Uterus (tissue), 2 donors: ENCODE data around the gene SMC6.

Source experiments
- POLR2A ChIP-seq, 2 donors: fragments of 450-650 bp; IDR thresholded peaks; one replicate each; pipeline ENCODE4 v1.6.1; 2016; ENCODE audit warnings: antibody characterized with exemption in 2 of 2, mild to moderate bottlenecking in 1 of 2, moderate library complexity in 1 of 2
- TF ChIP-seq, protein P1 (sequence below), 4 experiments: fragments of 200-600 bp in 2 of 4; fragments of 450-650 bp in 2 of 4; sonication (generic) in 2 of 4; IDR thresholded peaks; one replicate each; pipeline ENCODE4 v1.5.1; 2016 to 2019; ENCODE audit warnings: antibody characterized with exemption in 4 of 4, mild to moderate bottlenecking in 2 of 4, moderate library complexity in 1 of 4

DNA sequence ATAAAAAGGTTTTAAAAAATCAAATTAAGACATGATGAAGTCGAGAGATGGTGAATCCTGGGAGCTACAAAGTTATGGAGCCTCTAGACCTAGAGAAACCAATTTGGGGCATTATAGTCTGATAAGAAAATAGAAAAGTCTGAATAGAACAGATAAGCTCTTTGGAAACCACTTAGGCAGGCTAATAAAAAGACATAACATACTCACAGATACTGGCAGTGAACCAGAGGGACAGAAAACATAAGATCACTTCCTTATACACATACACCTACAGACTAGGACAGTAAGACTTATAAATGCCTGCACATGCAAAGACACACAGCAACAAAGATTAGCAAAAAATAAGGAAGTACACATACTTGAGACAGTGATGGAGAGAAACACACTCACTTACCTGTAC lies 20.0 kb downstream of the SMC6 start:
- TF ChIP-seq, protein P1, sequence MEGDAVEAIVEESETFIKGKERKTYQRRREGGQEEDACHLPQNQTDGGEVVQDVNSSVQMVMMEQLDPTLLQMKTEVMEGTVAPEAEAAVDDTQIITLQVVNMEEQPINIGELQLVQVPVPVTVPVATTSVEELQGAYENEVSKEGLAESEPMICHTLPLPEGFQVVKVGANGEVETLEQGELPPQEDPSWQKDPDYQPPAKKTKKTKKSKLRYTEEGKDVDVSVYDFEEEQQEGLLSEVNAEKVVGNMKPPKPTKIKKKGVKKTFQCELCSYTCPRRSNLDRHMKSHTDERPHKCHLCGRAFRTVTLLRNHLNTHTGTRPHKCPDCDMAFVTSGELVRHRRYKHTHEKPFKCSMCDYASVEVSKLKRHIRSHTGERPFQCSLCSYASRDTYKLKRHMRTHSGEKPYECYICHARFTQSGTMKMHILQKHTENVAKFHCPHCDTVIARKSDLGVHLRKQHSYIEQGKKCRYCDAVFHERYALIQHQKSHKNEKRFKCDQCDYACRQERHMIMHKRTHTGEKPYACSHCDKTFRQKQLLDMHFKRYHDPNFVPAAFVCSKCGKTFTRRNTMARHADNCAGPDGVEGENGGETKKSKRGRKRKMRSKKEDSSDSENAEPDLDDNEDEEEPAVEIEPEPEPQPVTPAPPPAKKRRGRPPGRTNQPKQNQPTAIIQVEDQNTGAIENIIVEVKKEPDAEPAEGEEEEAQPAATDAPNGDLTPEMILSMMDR (IDR thresholded peaks at IDR 0.05) = no peak
- TF ChIP-seq POLR2A (IDR thresholded peaks at IDR 0.05) = no peak
